Measurements from ENCODE around the gene DCAF6.

DNA sequence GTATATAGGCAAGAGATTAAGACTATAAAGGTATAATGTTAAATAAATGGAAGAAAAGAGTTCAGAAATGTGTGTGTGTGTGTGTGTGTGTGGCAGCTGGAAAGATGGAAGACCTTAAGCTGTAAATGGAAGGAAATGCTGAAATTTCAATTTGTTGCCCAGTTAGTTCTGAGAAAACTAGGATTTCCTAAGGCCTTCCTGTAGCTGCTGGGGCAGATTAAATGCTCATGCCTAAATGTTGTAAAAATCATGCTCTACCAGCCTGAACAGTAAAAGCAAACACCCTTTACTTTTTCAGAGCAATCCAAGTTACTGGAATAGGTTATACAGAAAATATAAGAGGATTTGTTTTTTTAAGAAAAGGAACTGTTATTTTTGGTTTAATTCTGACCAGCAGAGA is 30.8 kb upstream of the DCAF6 start:
- TF ChIP-seq POLR2A (IDR thresholded peaks at IDR 0.05) (no peak), POLR2AphosphoS5 (IDR thresholded peaks at IDR 0.05) (no peak), EP300 (IDR thresholded peaks at IDR 0.05) (no peak)
- TF ChIP-seq, protein P1, sequence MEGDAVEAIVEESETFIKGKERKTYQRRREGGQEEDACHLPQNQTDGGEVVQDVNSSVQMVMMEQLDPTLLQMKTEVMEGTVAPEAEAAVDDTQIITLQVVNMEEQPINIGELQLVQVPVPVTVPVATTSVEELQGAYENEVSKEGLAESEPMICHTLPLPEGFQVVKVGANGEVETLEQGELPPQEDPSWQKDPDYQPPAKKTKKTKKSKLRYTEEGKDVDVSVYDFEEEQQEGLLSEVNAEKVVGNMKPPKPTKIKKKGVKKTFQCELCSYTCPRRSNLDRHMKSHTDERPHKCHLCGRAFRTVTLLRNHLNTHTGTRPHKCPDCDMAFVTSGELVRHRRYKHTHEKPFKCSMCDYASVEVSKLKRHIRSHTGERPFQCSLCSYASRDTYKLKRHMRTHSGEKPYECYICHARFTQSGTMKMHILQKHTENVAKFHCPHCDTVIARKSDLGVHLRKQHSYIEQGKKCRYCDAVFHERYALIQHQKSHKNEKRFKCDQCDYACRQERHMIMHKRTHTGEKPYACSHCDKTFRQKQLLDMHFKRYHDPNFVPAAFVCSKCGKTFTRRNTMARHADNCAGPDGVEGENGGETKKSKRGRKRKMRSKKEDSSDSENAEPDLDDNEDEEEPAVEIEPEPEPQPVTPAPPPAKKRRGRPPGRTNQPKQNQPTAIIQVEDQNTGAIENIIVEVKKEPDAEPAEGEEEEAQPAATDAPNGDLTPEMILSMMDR (IDR thresholded peaks at IDR 0.05): no peak
